ENCODE results near the gene KCTD5. TPM values are rescaled to one million over a fixed set of nuclear protein-coding genes. Genes with fewer than 3 reads are reported as not detected.

KCTD5 gene
- polyA plus RNA-seq, 1 donor from 2014 or later = 42.7 TPM

DNA sequence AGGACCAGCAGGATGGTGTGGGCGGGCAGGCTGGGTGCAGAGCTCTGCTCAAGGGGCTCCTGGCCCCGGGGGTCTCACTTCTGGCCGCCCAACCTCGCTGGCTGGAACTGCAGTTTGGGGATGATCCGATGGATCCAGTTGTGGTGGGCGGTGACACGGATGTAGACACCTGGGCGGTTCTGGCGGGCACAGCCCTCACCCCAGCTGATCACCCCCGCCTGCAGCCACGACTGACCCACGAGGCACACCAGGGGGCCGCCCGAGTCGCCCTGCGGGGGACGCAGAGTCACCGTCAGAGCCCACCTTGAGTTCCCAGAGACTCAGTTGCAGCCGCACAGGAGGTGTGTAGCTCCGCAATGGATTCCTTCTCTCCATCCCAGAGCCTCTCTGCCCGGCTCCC is 30.2 kb downstream of the KCTD5 start:
- Histone ChIP-seq H2AFZ (ENCODE audit: low read depth, low read length) (no peak overlapping the region), H3K27ac (ENCODE audit: low read length) (no peak overlapping the region), H3F3A (ENCODE audit: insufficient read depth, low read length, poor library complexity, severe bottlenecking) (no peaks in the 10 kb centered on the region), H4K20me1 (ENCODE audit: insufficient read depth) (no peaks in the 10 kb centered on the region), H3K79me2 (replicated peaks; ENCODE audit: insufficient read depth, low read length) (no peaks in the 10 kb centered on the region), H3K27me3 (ENCODE audit: insufficient read depth, low read depth, low read length) (no peaks in the 10 kb centered on the region), H3K9me2 (ENCODE audit: insufficient read depth, low read length) (no peaks in the 10 kb centered on the region), H3K4me2 (ENCODE audit: low read length) (no peak overlapping the region), H3K9ac (ENCODE audit: low read length) (no peak overlapping the region), H3K4me3 (ENCODE audit: low read length) (no peak overlapping the region), H3K36me3 (ENCODE audit: insufficient read depth, low read length) (no peaks in the 10 kb centered on the region), H3K9me3 (ENCODE audit: low read length) (no peaks in the 10 kb centered on the region)
- no peak for TF ChIP-seq EZH2 (IDR thresholded peaks at IDR 0.05; ENCODE audit: borderline replicate concordance, insufficient read depth, low read length, poor library complexity, severe bottlenecking)
- TF ChIP-seq, protein P1, sequence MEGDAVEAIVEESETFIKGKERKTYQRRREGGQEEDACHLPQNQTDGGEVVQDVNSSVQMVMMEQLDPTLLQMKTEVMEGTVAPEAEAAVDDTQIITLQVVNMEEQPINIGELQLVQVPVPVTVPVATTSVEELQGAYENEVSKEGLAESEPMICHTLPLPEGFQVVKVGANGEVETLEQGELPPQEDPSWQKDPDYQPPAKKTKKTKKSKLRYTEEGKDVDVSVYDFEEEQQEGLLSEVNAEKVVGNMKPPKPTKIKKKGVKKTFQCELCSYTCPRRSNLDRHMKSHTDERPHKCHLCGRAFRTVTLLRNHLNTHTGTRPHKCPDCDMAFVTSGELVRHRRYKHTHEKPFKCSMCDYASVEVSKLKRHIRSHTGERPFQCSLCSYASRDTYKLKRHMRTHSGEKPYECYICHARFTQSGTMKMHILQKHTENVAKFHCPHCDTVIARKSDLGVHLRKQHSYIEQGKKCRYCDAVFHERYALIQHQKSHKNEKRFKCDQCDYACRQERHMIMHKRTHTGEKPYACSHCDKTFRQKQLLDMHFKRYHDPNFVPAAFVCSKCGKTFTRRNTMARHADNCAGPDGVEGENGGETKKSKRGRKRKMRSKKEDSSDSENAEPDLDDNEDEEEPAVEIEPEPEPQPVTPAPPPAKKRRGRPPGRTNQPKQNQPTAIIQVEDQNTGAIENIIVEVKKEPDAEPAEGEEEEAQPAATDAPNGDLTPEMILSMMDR (IDR thresholded peaks at IDR 0.05; ENCODE audit: poor library complexity, severe bottlenecking) = no peak
- TF ChIP-seq SMC3 (conservative IDR thresholded peaks at IDR 0.05; ENCODE audit: poor library complexity) = no peak
- no peak for TF ChIP-seq EP300 (conservative IDR thresholded peaks at IDR 0.05; ENCODE audit: poor library complexity, severe bottlenecking)
- TF ChIP-seq RAD21 (conservative IDR thresholded peaks at IDR 0.05) = no peak

DNA sequence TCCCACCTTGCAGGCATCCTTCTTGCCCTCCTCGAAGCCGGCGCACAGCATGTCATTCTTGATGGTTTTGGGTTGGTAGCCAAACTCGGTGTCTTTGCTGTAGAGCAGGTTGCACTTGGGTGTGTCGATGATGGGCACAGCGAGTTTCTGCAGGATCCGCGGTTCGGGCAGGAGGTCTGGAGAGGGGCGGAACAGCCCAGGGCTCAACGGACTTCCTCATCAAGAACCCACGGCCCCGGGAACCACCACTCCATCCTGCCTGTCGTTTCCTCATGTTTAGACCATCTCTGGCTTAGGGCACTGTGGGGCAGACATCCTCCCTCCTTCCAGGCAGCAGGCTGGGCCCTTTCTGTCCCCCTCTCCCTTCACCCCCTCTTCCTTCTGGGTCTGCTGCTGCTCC is 31.2 kb downstream of the KCTD5 start:
- TF ChIP-seq RAD21 (conservative IDR thresholded peaks at IDR 0.05) = no peak
- TF ChIP-seq, protein P1 (IDR thresholded peaks at IDR 0.05; ENCODE audit: poor library complexity, severe bottlenecking) = no peak
- no peak for TF ChIP-seq EZH2 (IDR thresholded peaks at IDR 0.05; ENCODE audit: borderline replicate concordance, insufficient read depth, low read length, poor library complexity, severe bottlenecking)
- no peak for TF ChIP-seq MXI1 (conservative IDR thresholded peaks at IDR 0.05; ENCODE audit: poor library complexity, severe bottlenecking)
- Histone ChIP-seq H4K20me1 (ENCODE audit: insufficient read depth) (no peaks in the 10 kb centered on the region), H3K27me3 (ENCODE audit: insufficient read depth, low read depth, low read length) (no peaks in the 10 kb centered on the region), H3K4me2 (ENCODE audit: low read length) (no peak overlapping the region), H3F3A (ENCODE audit: insufficient read depth, low read length, poor library complexity, severe bottlenecking) (no peaks in the 10 kb centered on the region), H3K9me3 (ENCODE audit: low read length) (no peaks in the 10 kb centered on the region), H3K4me3 (ENCODE audit: low read length) (no peak overlapping the region), H3K9ac (ENCODE audit: low read length) (no peak overlapping the region), H3K79me2 (replicated peaks; ENCODE audit: insufficient read depth, low read length) (no peaks in the 10 kb centered on the region), H3K36me3 (ENCODE audit: insufficient read depth, low read length) (no peaks in the 10 kb centered on the region), H3K27ac (ENCODE audit: low read length) (no peak overlapping the region), H3K9me2 (ENCODE audit: insufficient read depth, low read length) (no peaks in the 10 kb centered on the region), H2AFZ (ENCODE audit: low read depth, low read length) (no peak overlapping the region)

DNA sequence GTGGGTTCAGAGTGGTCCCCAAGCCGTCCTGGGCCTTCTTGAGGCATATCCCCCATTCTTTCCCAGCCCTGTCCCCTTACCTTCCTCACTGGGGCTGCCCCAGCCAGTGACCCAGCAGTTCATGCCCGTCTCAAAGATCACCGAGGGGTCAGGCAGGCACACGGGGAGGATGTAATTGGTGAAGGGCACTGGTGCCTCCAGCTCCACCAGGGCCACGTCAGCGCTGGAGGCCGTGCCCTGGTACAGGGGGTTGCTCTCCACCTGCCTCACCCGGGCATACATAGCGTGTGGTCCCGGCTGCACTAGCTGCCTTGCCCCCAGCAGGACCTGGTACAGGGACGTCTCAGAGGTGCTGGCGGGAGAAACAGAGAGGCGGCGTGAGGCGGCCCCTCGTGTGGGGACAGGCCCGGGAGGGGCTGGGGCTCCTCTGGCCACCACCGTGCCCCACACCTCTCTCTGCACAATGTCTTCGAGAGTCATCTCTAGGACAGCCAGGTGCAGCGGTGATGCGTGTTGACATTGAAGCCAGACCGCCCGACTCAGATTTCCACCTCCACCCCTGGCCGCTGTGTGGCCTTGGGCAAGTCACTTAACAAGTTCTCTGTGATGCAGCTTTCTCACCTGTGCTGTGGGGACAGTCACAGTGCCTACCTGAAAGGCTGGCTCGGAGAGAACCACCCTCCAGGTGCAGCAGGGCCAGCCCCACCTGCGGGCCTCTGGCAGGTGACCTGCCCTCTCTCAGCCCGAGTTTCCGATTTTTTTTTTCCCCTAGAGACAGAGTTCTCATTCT is 31.9 kb downstream of the KCTD5 start:
- H4K20me1 ChIP-seq (ENCODE audit: insufficient read depth) = no peaks in the 10 kb centered on the region
- H3F3A ChIP-seq (ENCODE audit: insufficient read depth, low read length, poor library complexity, severe bottlenecking) = no peaks in the 10 kb centered on the region
- H3K36me3 ChIP-seq (ENCODE audit: insufficient read depth, low read length) = no peaks in the 10 kb centered on the region
- no peak overlapping the region for H3K9ac ChIP-seq (ENCODE audit: low read length)
- H3K4me2 ChIP-seq (ENCODE audit: low read length) = no peak overlapping the region
- H3K9me2 ChIP-seq (ENCODE audit: insufficient read depth, low read length) = no peaks in the 10 kb centered on the region
- no peak overlapping the region for H2AFZ ChIP-seq (ENCODE audit: low read depth, low read length)
- H3K4me3 ChIP-seq (ENCODE audit: low read length) = no peak overlapping the region
- TF ChIP-seq, protein P2, sequence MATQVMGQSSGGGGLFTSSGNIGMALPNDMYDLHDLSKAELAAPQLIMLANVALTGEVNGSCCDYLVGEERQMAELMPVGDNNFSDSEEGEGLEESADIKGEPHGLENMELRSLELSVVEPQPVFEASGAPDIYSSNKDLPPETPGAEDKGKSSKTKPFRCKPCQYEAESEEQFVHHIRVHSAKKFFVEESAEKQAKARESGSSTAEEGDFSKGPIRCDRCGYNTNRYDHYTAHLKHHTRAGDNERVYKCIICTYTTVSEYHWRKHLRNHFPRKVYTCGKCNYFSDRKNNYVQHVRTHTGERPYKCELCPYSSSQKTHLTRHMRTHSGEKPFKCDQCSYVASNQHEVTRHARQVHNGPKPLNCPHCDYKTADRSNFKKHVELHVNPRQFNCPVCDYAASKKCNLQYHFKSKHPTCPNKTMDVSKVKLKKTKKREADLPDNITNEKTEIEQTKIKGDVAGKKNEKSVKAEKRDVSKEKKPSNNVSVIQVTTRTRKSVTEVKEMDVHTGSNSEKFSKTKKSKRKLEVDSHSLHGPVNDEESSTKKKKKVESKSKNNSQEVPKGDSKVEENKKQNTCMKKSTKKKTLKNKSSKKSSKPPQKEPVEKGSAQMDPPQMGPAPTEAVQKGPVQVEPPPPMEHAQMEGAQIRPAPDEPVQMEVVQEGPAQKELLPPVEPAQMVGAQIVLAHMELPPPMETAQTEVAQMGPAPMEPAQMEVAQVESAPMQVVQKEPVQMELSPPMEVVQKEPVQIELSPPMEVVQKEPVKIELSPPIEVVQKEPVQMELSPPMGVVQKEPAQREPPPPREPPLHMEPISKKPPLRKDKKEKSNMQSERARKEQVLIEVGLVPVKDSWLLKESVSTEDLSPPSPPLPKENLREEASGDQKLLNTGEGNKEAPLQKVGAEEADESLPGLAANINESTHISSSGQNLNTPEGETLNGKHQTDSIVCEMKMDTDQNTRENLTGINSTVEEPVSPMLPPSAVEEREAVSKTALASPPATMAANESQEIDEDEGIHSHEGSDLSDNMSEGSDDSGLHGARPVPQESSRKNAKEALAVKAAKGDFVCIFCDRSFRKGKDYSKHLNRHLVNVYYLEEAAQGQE (IDR thresholded peaks at IDR 0.05; ENCODE audit: borderline replicate concordance) = no peak
- TF ChIP-seq, protein P1 (IDR thresholded peaks at IDR 0.05; ENCODE audit: poor library complexity, severe bottlenecking) = no peak
- TF ChIP-seq EZH2 (IDR thresholded peaks at IDR 0.05; ENCODE audit: borderline replicate concordance, insufficient read depth, low read length, poor library complexity, severe bottlenecking) (no peak), POLR2AphosphoS5 (IDR thresholded peaks at IDR 0.05) (no peak), TAF1 (IDR thresholded peaks at IDR 0.05; ENCODE audit: low read depth) (no peak)
- no peaks in the 10 kb centered on the region for H3K79me2 ChIP-seq (replicated peaks; ENCODE audit: insufficient read depth, low read length)
- H3K27me3 ChIP-seq (ENCODE audit: insufficient read depth, low read depth, low read length) = no peaks in the 10 kb centered on the region
- H3K9me3 ChIP-seq (ENCODE audit: low read length) = no peaks in the 10 kb centered on the region
- no peak overlapping the region for H3K27ac ChIP-seq (ENCODE audit: low read length)

Measured in neural cell (in vitro differentiated cells).